DMS53 treated with DMSO at 0.1 percent for 48 hours (cell line): ENCODE measurements around the gene ABCC1.
A peak's percentile ranks its signal among the peaks of the same experiment; 100 is the strongest.
"Not testable (repeated sequence)": the region's sequence is repeated elsewhere in the genome, so short reads cannot be mapped to it uniquely, and the experiment has no call there.

ENCODE experiments used
- DNase-seq: peaks from one replicate; lab custom pipeline; 2025; ENCODE audit not compliant: unreplicated experiment; lab: John Stamatoyannopoulos, UW

ABCC1 gene

DNA sequence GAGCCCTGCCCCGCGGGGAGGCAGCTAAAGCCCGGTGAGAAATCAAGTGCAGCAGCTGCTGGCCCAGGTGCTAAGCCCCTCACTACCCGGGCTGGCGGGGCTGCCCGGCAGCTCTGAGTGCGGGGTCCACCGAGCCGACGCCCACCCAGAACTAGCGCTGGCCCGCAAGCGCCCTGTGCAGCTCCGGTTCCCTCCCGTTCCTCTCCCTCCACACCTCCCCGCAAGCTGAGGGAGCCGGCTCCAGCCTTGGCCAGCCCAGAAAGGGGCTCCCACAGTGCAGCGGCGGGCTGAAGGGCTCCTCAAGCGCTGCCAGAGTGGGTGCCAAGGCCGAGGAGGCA lies 155.4 kb downstream of the ABCC1 start:
- DNase-seq: not testable (repeated sequence)

- no peak for DNase-seq
Measured at GRCh38 chr16:16105646-16106045, 156.2 kb downstream of the ABCC1 start.

DNA sequence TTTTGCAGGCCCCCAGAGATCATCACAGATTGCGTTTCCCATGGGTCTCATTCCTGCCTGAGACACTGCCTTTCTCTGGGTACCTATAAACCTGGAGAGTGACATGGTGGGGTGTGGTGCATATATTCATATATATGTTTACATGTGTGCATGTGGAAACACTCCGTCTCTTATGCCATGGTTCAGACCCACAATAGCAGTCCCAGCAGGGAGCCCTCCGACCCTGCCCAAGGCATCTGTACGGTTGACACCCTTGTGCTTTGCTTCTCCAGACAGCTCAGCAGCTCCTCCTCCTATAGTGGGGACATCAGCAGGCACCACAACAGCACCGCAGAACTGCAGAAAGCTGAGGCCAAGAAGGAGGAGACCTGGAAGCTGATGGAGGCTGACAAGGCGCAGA lies 157.1 kb downstream of the ABCC1 start:
- DNase-seq: no peak

- no peak for DNase-seq
Measured at GRCh38 chr16:16107839-16108238, 158.4 kb downstream of the ABCC1 start.

- no peak for DNase-seq
Measured at GRCh38 chr16:16108759-16109158, 159.3 kb downstream of the ABCC1 start.

DNA sequence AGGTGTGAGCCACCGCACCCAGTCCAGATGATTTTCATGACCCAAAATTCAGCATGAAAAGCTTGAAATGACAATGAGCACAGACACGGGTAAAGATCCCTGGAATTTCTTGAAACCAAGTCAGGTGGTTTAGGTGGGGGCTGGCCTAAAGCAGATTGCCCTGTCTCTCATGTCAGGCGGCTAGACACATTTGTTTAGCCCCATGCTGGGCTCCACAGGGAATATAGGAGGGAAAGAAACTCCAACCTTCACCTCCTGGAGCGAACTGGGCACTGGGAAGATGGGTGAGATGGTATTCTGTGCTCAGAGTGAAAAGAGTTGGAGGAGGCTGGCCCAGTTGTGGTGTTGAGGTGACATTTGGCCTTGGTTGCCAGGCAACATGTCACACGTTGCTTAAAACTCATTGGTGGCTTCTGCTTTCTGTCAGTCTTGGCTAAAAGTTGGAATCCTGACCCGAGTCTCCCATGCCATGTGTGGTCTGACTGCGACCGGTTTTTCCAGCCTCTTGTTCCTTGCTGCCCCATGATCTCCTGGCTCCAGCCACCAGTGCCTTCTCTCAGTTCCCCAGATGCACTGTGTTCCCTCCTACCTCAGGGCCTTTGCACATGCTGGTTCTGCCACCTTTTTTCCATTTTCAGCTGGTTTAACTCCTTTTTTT lies 160.2 kb downstream of the ABCC1 start:
- no peak for DNase-seq

DNA sequence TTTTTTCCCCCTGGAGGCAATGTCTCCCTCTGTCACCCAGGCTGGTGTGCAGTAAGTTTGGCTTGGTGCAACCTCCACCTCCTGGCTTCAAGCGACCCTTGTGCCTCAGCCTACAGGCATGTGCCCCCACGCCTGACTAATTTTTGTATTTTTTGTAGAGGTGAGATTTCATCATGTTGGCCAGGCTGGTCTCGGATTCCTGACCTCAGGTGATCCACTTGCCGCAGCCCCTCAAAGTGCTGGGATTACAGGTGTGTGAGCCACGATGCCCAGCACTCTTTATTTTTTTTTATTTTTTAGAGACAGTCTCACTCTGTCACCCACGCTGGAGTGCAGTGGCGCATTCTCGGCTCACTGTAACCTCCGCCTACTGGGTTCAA lies 160.7 kb downstream of the ABCC1 start:
- no peak for DNase-seq

- no peak for DNase-seq
Measured at GRCh38 chr16:16111639-16112038, 162.2 kb downstream of the ABCC1 start.

- no peak for DNase-seq
Measured at GRCh38 chr16:16112450-16113053, 163.1 kb downstream of the ABCC1 start.

DNA sequence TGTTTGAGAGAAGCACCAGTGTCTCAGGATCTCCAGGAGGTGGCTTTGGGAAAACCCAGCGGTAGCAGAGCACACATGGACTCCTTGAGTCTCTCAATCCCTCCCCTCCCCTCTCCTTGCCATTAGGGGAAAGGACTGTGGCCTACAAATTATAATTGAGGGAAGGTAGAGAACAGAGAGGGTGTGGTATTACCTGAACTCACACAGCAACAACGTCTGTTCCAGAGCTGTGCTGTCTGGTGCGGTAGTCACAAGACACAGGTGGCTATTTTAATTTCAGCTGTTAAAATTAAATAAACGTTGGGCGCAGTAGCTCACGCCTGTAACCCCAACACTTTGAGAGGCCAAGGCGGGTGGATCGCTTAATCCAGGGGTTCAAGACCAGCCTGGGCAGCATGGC lies 163.7 kb downstream of the ABCC1 start:
- no peak for DNase-seq

GRCh38 chr16:16116841-16117240 lies 167.4 kb downstream of the ABCC1 start:
- DNase-seq: no peak

- no peak for DNase-seq
Measured at GRCh38 chr16:16118337-16118736, 168.9 kb downstream of the ABCC1 start.

DNA sequence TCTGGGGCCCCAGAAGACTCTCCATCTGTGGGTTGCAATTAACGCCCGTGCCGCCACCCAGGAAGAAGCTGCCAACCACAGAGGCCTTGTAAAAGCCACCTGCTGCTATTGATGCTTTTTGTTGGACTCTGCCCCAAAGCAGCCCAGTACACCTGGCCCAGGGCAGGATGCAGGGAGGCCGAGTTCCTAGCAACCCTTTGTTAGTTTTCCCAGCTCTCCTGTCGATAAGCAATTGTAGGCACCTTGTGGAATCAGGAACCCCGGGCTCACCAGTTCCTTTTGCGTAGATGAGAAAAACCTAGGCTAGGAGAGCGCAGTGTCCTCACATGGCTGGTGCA lies 170.6 kb downstream of the ABCC1 start:
- no peak for DNase-seq

DNA sequence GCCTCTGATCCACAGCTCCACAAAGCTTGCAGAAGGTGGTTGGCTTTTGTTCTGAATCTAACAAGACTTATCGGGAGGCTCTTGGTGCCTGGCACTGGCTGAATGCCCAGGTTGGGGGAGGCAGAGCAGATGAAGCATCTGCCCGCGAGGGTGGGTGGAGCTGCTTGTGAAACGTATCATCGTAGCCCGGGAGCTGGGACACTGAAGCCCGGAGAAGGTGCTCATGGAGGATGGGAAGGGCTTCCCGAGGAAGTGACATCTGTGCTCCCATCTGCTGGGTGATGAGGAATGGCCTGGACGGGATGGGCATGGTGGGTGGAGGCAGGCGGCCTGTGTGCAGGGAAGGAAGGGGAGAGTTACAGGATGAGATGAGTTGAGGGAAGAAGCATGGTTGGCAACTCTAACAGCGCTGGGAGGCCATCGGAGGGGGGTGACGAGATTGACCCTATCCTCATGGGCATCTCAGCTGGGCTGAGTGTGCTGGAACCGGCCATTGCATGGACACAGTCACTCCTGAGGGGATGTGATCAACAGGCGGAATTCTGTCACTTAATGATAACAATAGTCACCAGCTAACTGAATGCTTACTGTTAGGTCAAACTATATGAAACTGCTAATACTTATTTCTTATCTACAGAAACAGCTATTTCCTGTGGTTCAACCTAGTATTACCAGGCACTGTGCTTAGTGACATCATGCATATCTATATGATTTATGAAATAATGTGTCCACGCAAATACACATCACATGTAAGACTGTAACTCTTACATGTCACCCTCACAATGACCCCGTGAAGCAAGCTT lies 171.2 kb downstream of the ABCC1 start:
- DNase-seq: no peak

DNA sequence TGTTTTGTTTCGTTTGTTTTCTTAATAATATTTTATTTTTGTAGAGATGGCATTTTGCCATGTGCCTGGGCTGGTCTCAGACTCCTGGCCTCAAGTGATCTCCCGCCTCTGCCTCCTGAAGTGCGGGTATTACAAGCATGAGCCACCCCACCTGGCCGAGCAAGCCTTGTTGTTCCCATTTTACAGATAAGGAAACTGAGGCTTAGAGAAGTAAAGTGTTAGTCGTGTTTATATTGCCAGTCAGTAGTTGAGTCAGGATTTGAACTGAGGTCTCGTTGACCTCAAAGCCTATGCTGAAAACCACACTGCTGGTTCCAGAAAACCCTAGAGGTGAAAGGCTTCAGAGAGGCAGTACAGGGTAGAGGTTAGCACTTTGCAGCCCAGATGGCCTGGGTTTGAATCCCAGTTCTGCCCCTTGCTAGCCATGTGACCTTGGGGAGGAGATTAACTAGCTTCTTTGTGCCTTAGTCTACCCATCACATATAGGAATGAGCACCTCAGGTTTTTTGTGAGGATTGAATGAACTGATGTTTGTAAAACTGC lies 171.8 kb downstream of the ABCC1 start:
- no peak for DNase-seq

DNA sequence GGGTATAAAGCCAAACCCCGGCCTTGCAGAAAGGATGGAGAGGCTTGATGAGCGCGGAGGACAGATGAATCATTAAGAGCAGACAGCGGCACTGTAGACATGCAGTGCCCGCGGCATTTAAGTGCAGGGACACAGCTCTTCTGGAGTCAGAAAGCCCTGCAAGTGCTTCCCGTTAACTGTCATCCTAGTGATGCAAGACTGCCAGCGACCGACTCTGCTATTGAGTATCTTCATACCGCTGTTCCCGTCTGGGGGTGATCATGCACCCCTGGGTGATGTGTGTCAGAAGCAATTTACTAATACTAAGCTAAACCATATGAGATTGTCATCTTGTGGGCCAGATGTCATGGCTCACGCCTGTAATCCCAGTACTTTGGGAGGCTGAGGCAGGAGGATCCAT lies 172.8 kb downstream of the ABCC1 start:
- DNase-seq: no peak

- no peak for DNase-seq
Measured at GRCh38 chr16:16124438-16124837, 175.0 kb downstream of the ABCC1 start.

GRCh38 chr16:16124974-16125373 lies 175.6 kb downstream of the ABCC1 start:
- DNase-seq: no peak

DNA sequence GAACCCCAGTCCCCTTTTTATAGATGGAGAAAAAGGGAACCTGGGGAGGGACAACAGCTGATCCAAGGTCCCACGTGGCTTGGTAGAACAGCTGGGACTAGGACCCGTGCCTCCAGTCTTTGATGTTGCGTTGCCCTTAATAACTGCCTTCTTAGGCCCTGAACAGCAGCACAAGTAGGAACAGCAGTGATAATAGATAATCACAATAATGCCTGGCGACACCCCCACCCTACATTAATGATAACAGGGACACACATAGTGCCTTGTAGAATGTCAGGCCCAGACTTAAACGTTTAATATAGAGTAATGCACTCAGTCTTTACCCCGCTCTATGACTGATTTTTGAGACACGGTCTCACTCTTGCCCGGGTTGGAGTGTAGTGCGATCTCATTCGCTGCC lies 177.5 kb downstream of the ABCC1 start:
- no peak for DNase-seq

- DNase-seq: peak; percentile 35
Measured at GRCh38 chr16:16127469-16128116, 178.2 kb downstream of the ABCC1 start.

DNA sequence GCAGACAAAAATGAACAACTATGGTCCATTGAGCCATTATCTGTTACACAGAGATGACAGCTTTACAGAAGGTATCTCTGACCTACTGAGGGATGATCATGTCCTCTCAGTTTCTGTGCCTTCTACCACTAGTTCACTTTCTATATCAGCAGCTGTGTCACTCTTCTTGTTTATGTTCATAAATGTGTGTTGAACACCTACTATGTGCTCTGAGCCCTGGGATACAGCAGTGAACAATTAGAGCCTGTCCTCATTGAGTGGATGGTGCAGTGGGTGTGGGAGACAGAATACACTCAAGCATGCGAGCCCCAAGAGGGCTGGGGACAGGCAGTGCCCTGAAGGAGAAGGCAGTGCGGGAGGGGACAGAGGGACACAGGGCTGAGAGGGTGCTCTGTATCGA lies 181.8 kb downstream of the ABCC1 start:
- no peak for DNase-seq

DNA sequence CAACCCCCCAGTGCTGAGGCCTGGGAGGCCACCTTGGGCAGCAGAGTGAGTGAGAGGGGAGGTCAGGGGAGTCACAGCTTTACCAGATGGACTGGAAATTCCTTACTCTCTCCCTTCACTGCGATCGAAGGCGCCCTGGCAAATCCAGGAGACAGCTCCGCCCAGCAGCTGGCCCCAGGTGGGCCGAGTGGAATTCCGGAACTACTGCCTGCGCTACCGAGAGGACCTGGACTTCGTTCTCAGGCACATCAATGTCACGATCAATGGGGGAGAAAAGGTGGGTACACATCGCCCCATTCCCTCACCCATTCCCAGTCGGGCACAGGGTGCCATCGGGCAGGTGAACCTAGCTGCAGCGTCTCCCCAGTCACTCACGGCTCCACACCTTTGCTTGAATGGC lies 182.2 kb downstream of the ABCC1 start:
- DNase-seq: no peak
